ENCODE data around the gene POLR1E.

The POLR1E gene

GRCh38 chr9:37514999-37515398 lies 29.3 kb downstream of the POLR1E start:
- Histone ChIP-seq H3K27ac (ENCODE audit: low read depth, low read length) (no peak overlapping the region), H4K20me1 (ENCODE audit: low read depth, low read length) (no peaks in the 10 kb centered on the region), H3K79me2 (ENCODE audit: insufficient read depth, low read length) (no peaks in the 10 kb centered on the region), H3F3A (ENCODE audit: insufficient read depth) (peaks cover 8% of the 10 kb centered on the region; the same call in 1 of the 2 replicates), H2AFZ (ENCODE audit: low read depth, low read length, severe bottlenecking) (no peak overlapping the region), H3K4me2 (ENCODE audit: low read depth, low read length, poor library complexity, severe bottlenecking) (no peak overlapping the region), H3K9me3 (ENCODE audit: insufficient read depth, low read length) (no peaks in the 10 kb centered on the region), H3K36me3 (ENCODE audit: low read length) (no peaks in the 10 kb centered on the region), H3K27me3 (ENCODE audit: low read length) (no peaks in the 10 kb centered on the region), H3K4me3 (ENCODE audit: insufficient read depth, low read length, poor library complexity, severe bottlenecking) (no peak overlapping the region), H3K9ac (ENCODE audit: low read length) (no peak overlapping the region), H3K9me2 (replicated peaks; ENCODE audit: insufficient read depth, low read length) (no peaks in the 10 kb centered on the region)
- TF ChIP-seq EZH2phosphoT487 (conservative IDR thresholded peaks at IDR 0.05; ENCODE audit: low read length): no peak
- TF ChIP-seq CTCF (IDR thresholded peaks at IDR 0.05; ENCODE audit: insufficient read depth, low read length, poor library complexity, severe bottlenecking): no peak

- TF ChIP-seq EZH2phosphoT487 (conservative IDR thresholded peaks at IDR 0.05; ENCODE audit: low read length): no peak
- no peak for TF ChIP-seq CTCF (IDR thresholded peaks at IDR 0.05; ENCODE audit: insufficient read depth, low read length, poor library complexity, severe bottlenecking)
- H3K27me3 ChIP-seq (ENCODE audit: low read length): no peaks in the 10 kb centered on the region
- H3K9me3 ChIP-seq (ENCODE audit: insufficient read depth, low read length): no peaks in the 10 kb centered on the region
- H3K36me3 ChIP-seq (ENCODE audit: low read length): no peaks in the 10 kb centered on the region
- H3K27ac ChIP-seq (ENCODE audit: low read depth, low read length): no peak overlapping the region
- no peak overlapping the region for H3K9ac ChIP-seq (ENCODE audit: low read length)
- H3F3A ChIP-seq (ENCODE audit: insufficient read depth): peaks cover under 1% of the 10 kb centered on the region; the same call in 1 of the 2 replicates
- no peak overlapping the region for H3K4me3 ChIP-seq (ENCODE audit: insufficient read depth, low read length, poor library complexity, severe bottlenecking)
- H3K9me2 ChIP-seq (replicated peaks; ENCODE audit: insufficient read depth, low read length): no peaks in the 10 kb centered on the region
- H3K79me2 ChIP-seq (ENCODE audit: insufficient read depth, low read length): no peaks in the 10 kb centered on the region
- H2AFZ ChIP-seq (ENCODE audit: low read depth, low read length, severe bottlenecking): no peak overlapping the region
- no peak overlapping the region for H3K4me2 ChIP-seq (ENCODE audit: low read depth, low read length, poor library complexity, severe bottlenecking)
- no peaks in the 10 kb centered on the region for H4K20me1 ChIP-seq (ENCODE audit: low read depth, low read length)
Observed at GRCh38 chr9:37515620-37516258, 30.0 kb downstream of the POLR1E start.

- Histone ChIP-seq H2AFZ (ENCODE audit: low read depth, low read length, severe bottlenecking) (no peak overlapping the region), H3K9ac (ENCODE audit: low read length) (no peak overlapping the region), H3F3A (ENCODE audit: insufficient read depth) (no peaks in the 10 kb centered on the region), H3K9me3 (ENCODE audit: insufficient read depth, low read length) (no peaks in the 10 kb centered on the region), H3K4me3 (ENCODE audit: insufficient read depth, low read length, poor library complexity, severe bottlenecking) (no peak overlapping the region), H3K79me2 (ENCODE audit: insufficient read depth, low read length) (no peaks in the 10 kb centered on the region), H3K9me2 (replicated peaks; ENCODE audit: insufficient read depth, low read length) (no peaks in the 10 kb centered on the region), H3K4me2 (ENCODE audit: low read depth, low read length, poor library complexity, severe bottlenecking) (no peak overlapping the region), H3K36me3 (ENCODE audit: low read length) (peaks cover 2% of the 10 kb centered on the region; the same call in 1 of the 2 replicates), H3K27me3 (ENCODE audit: low read length) (no peaks in the 10 kb centered on the region), H3K27ac (ENCODE audit: low read depth, low read length) (no peak overlapping the region), H4K20me1 (ENCODE audit: low read depth, low read length) (no peaks in the 10 kb centered on the region)
- no peak for TF ChIP-seq CTCF (IDR thresholded peaks at IDR 0.05; ENCODE audit: insufficient read depth, low read length, poor library complexity, severe bottlenecking)
- TF ChIP-seq EZH2phosphoT487 (conservative IDR thresholded peaks at IDR 0.05; ENCODE audit: low read length): no peak
Observed at GRCh38 chr9:37517923-37518322, 32.2 kb downstream of the POLR1E start.

Data from SU-DHL-6 (cell line).